Keratinocyte (primary cell): ENCODE measurements around the gene GYS2.

Experiments used
- EZH2 ChIP-seq: IDR thresholded peaks from one replicate; pipeline ENCODE4 v1.6.1; 2012; ENCODE audit warnings: inconsistent platforms, mild to moderate bottlenecking, low read length, moderate library complexity
- TF ChIP-seq, protein P1 (sequence below), 3 experiments: IDR thresholded peaks in 1 of 3; conservative IDR thresholded peaks in 1 of 3; optimal IDR thresholded peaks in 1 of 3; 2 replicates in 2 of 3; 3 replicates in 1 of 3; pipeline versions ENCODE3 to v1.5.1; 2011; ENCODE audit warnings: low read length in 3 of 3, mild to moderate bottlenecking in 3 of 3, moderate library complexity in 2 of 3, control low read depth in 1 of 3, inconsistent platforms in 1 of 3; ENCODE audit not compliant: insufficient read depth in 2 of 3; ENCODE audit errors: extremely low read depth in 1 of 3

GRCh38 chr12:21553329-21553675, 51.3 kb downstream of the GYS2 start:
- TF ChIP-seq, protein P1, sequence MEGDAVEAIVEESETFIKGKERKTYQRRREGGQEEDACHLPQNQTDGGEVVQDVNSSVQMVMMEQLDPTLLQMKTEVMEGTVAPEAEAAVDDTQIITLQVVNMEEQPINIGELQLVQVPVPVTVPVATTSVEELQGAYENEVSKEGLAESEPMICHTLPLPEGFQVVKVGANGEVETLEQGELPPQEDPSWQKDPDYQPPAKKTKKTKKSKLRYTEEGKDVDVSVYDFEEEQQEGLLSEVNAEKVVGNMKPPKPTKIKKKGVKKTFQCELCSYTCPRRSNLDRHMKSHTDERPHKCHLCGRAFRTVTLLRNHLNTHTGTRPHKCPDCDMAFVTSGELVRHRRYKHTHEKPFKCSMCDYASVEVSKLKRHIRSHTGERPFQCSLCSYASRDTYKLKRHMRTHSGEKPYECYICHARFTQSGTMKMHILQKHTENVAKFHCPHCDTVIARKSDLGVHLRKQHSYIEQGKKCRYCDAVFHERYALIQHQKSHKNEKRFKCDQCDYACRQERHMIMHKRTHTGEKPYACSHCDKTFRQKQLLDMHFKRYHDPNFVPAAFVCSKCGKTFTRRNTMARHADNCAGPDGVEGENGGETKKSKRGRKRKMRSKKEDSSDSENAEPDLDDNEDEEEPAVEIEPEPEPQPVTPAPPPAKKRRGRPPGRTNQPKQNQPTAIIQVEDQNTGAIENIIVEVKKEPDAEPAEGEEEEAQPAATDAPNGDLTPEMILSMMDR (optimal IDR thresholded peaks at IDR 0.05 in 1 of 3, IDR thresholded peaks at IDR 0.05 in 1 of 3, conservative IDR thresholded peaks at IDR 0.05 in 1 of 3; ENCODE audit: extremely low read depth in 1 of 3, insufficient read depth in 2 of 3, low read length in 3 of 3): no peak
- TF ChIP-seq EZH2: no peak
